RWPE2 (cell line): Measurements from ENCODE around the gene GLRA2.

Experiments used
- ATAC-seq: fragments of 200-7000 bp; cut with Tn5 transposase; 3 replicates; pipeline ENCODE4 v1.9.1; 2021; ENCODE audit warnings: low read depth
- DNase-seq: peaks from one replicate; pipeline ENCODE4 v3.0.0-alpha.2; 2020; ENCODE audit warnings: low spot score
- H3K27ac ChIP-seq: fragments of 450-650 bp; 2 replicates; pipeline ENCODE4 v1.5.1; 2017; ENCODE audit warnings: mild to moderate bottlenecking; ENCODE audit not compliant: poor library complexity, severe bottlenecking
- H3K27me3 ChIP-seq: fragments of 250-450 bp; sonication (Bioruptor Pico); 2 replicates; pipeline ENCODE4 v1.5.1; 2021; ENCODE audit warnings: mild to moderate bottlenecking, moderate library complexity; ENCODE audit not compliant: insufficient read depth, poor library complexity, severe bottlenecking
- H3K36me3 ChIP-seq: fragments of 250-450 bp; sonication (Bioruptor Pico); 2 replicates; pipeline ENCODE4 v1.5.1; 2020; ENCODE audit warnings: low read depth, mild to moderate bottlenecking, moderate library complexity
- H3K4me1 ChIP-seq: fragments of 250-450 bp; sonication (Bioruptor Pico); 2 replicates; pipeline ENCODE4 v1.5.1; 2021; ENCODE audit warnings: mild to moderate bottlenecking, moderate library complexity; ENCODE audit not compliant: insufficient read depth, poor library complexity, severe bottlenecking
- H3K4me3 ChIP-seq: fragments of 250-450 bp; sonication (Bioruptor Pico); 2 replicates; pipeline ENCODE4 v1.5.1; 2021; ENCODE audit warnings: mild to moderate bottlenecking, moderate library complexity; ENCODE audit not compliant: severe bottlenecking
- H3K9me3 ChIP-seq: fragments of 250-450 bp; sonication (Bioruptor Pico); 2 replicates; pipeline ENCODE4 v1.5.1; 2021; ENCODE audit warnings: mild to moderate bottlenecking, moderate library complexity; ENCODE audit not compliant: severe bottlenecking
- TF ChIP-seq, protein P1 (sequence below): fragments of 450-650 bp; IDR thresholded peaks from one replicate; pipeline ENCODE4 v1.5.1; 2017; ENCODE audit warnings: mild to moderate bottlenecking, moderate library complexity; ENCODE audit not compliant: poor library complexity, severe bottlenecking

GLRA2 gene

DNA sequence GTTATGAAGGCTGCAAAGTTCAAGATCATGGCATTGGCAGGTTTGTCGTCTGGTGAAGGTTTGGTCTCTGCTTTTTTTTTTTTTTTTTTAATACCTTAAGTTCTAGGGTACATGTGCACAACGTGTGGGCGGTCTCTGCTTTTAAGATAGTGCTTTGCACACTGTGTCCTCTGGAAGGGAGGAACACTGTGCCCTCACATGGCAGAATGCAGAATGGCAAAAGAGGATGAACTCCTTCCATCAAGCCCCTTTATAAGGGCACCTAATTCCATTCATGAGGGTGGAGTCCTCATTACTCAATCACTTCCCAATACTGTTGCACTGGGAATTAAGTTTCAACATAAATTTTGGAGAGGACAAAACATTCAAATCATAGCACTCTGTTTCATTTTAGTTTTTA is 101.4 kb downstream of the GLRA2 start:
- no peaks in the 10 kb centered on the region for H3K9me3 ChIP-seq
- ATAC-seq (no peak), DNase-seq (no peak)
- H3K36me3 ChIP-seq = no peaks in the 10 kb centered on the region
- H3K27ac ChIP-seq = no peak overlapping the region
- TF ChIP-seq, protein P1, sequence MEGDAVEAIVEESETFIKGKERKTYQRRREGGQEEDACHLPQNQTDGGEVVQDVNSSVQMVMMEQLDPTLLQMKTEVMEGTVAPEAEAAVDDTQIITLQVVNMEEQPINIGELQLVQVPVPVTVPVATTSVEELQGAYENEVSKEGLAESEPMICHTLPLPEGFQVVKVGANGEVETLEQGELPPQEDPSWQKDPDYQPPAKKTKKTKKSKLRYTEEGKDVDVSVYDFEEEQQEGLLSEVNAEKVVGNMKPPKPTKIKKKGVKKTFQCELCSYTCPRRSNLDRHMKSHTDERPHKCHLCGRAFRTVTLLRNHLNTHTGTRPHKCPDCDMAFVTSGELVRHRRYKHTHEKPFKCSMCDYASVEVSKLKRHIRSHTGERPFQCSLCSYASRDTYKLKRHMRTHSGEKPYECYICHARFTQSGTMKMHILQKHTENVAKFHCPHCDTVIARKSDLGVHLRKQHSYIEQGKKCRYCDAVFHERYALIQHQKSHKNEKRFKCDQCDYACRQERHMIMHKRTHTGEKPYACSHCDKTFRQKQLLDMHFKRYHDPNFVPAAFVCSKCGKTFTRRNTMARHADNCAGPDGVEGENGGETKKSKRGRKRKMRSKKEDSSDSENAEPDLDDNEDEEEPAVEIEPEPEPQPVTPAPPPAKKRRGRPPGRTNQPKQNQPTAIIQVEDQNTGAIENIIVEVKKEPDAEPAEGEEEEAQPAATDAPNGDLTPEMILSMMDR = no peak
- no peaks in the 10 kb centered on the region for H3K27me3 ChIP-seq
- no peaks in the 10 kb centered on the region for H3K4me1 ChIP-seq
- H3K4me3 ChIP-seq = no peak overlapping the region

DNA sequence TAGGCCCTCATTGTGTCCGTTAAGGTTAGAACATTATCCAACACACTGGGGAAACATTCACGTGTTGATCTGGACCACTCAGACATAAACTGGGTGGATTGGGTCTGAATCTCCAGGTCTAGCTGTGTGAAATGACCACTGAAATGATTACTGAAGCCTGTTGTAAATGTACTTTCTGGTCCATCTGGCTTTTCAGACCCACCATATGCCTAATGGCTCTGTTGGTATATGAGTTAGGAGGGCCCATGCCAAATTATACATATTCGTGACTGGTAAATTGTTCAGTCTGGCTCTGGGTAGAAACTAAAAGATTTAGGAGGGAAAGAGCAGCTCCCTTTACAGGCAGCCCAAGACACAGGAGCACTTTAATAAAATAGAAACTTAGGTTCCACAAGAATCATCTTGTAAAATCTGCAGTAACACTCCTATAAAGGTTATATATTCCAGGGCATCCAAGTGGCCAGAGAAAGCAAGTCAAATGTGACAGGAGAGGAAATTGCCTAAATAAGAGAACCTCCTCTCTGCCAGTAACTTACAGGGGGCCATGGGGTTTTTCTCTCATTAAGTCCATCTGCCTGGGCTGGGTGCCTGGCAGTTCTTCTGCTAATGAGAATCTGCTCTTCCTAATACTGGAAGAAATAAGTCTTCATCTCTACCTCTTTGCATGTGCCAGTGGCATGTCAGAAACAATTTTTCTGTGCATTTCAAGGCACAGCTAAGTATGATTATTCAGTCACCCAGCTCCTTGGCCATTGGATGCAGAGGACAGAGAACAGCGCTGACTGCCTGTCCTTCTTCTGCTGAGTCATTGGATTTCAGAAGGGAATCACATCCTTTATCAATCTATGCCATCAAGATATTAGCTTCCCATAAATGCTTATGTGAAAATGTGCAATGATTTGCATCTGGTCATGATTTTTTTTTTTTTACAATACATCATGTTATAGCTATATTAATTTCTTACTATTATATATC is 112.6 kb downstream of the GLRA2 start:
- H3K9me3 ChIP-seq = no peaks in the 10 kb centered on the region
- H3K4me1 ChIP-seq = no peaks in the 10 kb centered on the region
- TF ChIP-seq, protein P1 = no peak
- no peaks in the 10 kb centered on the region for H3K27me3 ChIP-seq
- no peak for ATAC-seq
- H3K4me3 ChIP-seq = no peak overlapping the region
- H3K36me3 ChIP-seq = no peaks in the 10 kb centered on the region
- no peak overlapping the region for H3K27ac ChIP-seq
- no peak for DNase-seq

DNA sequence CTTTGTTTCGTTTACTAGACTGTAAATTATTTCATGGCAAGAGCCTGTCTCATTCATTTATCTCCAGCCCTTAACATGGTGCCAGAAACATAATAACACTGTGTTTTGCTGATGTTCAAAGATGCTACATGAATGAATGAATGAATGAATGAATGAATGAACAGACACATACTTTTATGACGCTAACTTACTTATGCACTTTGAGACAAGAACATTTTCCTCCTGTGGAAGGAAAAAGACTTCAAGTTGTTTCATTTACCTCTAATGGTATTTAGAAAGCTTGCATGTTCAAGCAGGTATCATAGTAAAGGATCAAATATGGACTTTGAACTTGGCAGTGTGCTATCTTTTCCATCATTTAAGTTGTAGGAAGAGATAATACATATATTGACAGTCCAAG is 131.6 kb downstream of the GLRA2 start:
- Histone ChIP-seq H3K27ac (no peak overlapping the region), H3K4me3 (no peak overlapping the region), H3K27me3 (no peaks in the 10 kb centered on the region), H3K4me1 (no peaks in the 10 kb centered on the region), H3K36me3 (no peaks in the 10 kb centered on the region), H3K9me3 (no peaks in the 10 kb centered on the region)
- ATAC-seq = no peak
- TF ChIP-seq, protein P1 = no peak
- no peak for DNase-seq

DNA sequence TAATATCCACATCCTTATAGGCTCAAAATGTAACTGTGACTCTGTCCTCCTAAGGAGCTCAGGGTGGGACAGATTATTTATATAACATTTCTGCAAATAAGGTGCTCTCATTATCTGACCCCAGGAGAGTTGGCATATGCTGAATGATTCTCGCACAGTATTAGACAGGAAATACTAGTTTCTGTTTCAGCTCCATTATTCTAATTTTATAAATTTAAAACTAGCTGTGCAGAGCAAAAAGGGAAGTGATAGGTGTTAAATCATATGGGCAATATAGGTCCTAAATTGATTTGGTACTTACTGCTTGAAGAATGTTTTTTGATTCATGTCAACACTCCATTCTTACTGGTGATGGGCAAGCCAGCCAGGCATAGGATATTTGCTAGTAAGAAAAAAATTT is 141.5 kb downstream of the GLRA2 start:
- ATAC-seq = no peak

More for the DNA sequence above, 141.5 kb downstream of the GLRA2 start:
- Histone ChIP-seq H3K27ac (no peak overlapping the region), H3K4me3 (no peak overlapping the region), H3K36me3 (no peaks in the 10 kb centered on the region), H3K9me3 (no peaks in the 10 kb centered on the region), H3K27me3 (no peaks in the 10 kb centered on the region), H3K4me1 (no peaks in the 10 kb centered on the region)
- TF ChIP-seq, protein P1 = no peak
- DNase-seq = no peak
